HG03571 (cell line): ENCODE data around the gene NPAS3.

Experiments used
- ATAC-seq: cut with Tn5 transposase; IDR thresholded peaks from one replicate; pipeline ENCODE4 v1.9.1; 2021; ENCODE audit not compliant: unreplicated experiment

NPAS3 gene

DNA sequence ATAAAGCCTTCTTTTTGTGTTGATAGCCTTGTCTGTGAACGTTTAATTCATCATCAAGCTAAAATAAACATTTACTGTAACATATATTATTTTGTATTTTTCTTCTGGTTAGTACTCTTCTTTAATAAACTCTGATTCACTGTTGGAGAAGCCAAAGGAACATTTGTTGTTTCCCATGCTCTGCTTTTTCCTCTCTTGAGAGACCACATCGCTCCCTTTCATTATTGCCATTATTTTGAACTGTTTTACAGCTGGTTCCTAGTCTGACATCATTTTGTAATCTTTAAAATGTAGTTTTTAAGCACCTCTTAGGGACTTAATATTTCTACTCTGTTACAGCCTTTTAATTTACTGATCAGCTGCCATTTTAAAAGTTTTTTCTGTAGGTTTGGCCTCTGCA lies 301.8 kb downstream of the NPAS3 start:
- ATAC-seq = no peak

DNA sequence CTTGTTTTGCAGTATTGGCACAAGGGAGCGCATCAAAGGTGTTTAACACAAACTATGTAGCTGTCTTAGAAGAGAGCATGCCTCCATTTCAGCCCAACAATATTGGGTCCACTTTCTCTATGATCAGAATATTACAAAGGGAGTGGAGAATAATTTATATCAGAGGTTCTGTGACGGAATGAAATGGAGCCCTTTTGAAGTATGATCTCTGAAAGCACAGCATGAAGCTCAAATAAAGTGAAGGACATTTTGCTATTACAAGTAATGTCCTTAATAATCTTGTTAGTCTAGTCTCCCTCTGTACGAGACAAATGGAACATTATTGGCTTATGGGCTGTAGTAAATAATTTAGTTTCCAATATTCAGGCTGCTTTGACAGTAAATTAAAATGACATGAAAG lies 302.7 kb downstream of the NPAS3 start:
- no peak for ATAC-seq

DNA sequence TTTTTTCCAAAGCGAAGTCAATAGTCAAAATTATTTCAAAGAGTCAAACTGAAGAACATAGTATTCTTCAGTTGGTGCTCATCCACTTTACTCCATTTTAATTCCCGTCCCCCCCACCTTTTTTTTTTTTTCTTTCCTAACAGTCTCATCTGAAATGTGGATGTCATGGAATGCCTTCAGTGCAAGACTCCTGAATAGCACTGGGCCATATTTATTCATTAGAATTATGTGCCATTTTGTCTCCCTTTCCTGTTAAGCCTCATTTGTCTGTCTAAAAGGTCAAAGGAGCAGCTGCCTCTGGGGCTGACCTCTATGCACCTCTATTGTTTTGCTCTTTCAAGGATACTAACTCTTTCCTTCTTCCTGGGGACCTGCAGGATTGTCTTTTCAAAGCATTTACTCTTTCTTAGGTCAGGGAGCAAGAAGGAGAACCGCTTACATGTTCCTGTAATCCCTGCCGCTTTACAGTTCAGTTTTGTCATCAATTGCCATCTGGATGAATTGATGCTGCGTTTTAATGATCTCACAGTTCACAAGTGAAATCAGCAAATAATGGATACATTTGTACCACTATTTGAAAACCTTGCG lies 310.6 kb downstream of the NPAS3 start:
- no peak for ATAC-seq

DNA sequence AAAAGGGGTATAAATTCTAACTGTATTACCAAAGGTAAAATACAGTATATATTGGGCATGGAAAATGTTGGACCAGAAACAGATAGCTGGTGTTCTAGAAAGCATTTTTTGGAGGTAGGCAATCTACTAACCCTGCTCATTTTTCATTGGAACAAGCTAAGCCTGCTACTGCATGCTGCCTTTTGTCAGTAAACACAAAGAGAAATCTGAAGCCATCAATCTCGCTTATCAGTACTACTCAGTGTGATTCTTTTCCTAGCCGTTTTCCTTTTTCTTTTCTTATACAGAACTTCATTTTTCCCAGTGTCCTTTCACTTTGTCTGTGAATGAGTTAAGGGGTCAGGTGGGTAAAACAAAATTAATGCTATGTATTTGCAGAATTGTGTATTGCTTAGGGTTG lies 312.3 kb downstream of the NPAS3 start:
- no peak for ATAC-seq

DNA sequence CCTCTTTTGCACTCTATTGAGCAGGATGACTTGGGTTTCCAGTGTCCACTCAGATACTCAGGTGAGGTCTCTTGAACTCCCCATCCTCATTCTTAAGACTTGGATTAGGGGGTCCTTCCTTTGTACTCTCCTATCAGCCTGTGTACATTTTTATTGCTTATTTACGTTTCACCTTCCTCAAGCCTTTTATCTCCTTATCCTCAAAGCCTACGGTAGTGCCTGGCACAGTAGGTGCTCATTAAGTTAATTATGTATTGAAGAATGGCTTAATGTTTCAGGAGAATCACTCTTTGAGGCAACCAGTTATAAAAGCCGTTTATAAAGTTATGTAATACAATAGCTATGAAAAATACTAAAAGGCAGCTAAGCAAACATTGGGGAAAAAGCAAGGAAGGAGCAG lies 315.7 kb downstream of the NPAS3 start:
- ATAC-seq = no peak

DNA sequence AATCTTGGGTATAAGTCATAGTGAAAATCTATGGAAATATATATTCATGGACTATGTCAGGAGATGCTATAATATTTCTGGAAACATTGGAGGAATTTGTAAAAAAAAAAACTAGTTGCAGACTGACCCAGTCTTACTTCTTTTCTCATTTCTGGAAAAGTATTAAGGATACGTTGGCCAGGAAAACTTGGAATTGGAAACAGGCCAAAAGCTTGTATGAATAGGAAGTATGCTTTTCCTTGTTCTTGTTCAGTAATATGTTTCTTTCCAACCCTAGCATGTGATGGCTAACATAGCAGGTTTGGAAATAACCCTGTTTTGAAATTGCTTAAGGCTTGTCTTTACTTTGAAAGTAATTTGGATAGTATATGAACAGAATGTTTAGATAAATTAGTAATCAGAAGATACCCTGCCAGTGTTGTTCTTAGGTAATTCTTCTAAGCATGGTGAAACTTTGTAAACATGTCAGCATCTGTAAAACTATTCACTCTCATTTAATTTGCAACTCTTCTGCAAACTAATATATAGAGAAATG lies 316.2 kb downstream of the NPAS3 start:
- no peak for ATAC-seq

DNA sequence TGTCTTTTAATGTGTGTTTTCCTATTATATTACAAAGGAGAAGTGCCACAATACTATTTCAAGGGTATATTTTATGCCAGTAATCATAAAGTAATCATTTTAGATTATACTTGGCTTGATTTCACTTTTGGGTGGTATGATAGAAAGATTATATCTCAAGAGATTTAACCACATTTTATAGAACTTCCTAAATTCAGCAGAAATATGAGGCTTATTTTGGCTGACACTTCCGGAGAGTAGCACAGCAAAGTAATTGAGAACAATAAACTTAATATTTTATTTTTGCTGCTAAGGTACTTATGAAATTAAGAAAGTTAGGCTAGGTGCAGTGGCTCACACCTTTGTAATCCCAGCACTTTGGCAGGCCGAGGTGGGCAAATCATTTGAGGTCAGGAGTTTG lies 319.1 kb downstream of the NPAS3 start:
- ATAC-seq = no peak

DNA sequence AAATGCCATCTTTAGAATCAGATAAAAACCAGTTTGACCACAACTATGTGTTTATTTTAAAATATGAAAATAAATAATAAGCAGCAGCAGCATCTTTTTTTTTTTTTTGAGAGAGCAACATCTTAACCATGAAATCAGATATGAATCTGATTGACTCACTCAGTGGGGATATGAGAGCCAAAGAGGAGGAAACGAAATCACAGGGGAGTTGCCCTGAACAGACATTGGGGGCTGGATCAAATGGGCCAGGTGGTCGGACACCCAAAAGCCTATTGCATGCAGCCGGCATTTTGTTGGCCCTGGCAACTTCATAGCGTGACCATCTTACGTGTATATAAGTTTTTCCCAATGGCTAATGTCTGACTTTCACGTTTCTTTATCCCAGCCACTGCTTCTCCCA lies 321.1 kb downstream of the NPAS3 start:
- ATAC-seq = no peak

DNA sequence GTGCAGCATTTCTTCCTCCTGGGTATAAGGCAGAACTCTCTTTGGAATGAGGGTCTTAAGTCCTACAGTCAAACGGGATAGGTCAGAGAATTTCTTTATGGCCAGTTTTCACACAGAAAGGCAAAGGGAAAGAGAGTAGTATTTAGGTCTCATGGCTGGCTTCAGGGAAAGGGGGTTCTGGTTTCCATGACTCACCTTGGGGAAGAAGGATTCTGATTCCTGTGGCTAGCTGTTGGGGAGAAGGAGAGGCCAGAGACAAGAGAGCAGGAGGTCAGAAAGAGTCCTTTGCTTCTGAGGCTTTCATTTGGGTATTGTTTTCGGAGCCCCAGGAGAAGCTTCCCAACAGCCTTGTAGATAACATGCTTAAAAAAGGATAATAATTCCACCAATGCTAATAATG lies 332.5 kb downstream of the NPAS3 start:
- no peak for ATAC-seq

DNA sequence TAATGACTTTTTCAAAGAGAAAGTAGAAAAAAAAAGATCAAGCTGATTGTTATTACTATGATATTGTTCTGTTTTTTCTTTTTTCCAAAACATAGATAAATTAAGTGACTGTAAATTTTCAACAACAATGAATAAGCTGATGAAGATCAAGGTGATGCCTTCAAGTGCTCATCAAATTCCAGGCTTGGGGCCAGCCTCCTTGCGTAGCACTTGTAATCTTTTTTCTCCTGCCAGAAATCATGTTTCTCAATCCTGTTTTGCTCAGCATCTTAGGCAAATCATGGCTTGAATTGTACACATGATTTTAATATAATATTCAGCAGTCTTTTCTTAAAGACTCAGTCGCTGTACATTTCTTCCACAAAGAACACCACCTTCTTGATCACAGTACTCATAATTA lies 333.2 kb downstream of the NPAS3 start:
- no peak for ATAC-seq

DNA sequence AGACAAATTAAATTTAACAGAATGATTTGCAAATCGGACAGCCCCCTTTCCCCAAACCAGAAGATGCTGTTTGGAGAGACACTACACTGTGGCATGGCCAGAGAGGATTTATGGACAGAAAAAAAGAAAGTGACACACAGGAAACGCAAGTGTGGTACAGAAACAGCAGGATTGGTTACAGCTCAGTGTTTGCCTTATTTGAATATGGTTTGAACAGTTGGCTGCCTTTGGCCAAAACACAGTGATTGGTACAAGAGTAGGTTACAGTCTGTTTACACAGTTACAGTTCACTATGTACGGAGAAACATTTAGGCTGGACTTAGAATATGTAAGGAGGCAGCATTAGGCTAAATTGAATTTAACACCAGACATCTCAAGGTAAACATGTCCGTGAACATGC lies 335.3 kb downstream of the NPAS3 start:
- no peak for ATAC-seq

DNA sequence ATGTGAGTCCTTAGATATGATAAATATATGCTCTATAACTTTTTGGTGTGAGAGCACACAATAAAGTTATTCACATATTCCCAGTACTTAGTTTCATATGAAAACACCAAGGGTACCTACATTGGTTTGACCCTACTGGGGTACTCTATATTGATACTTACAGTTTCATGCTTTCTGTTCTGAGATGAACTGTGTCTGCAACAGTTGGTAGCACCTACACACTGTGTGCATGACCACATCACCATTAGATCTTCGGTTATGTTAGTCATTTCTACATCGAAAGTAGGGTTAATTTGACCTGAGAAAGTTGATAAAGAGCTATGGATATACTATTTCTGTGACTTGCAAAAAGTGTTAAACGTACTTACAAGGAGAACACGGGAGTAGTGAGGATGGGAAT lies 337.2 kb downstream of the NPAS3 start:
- no peak for ATAC-seq

DNA sequence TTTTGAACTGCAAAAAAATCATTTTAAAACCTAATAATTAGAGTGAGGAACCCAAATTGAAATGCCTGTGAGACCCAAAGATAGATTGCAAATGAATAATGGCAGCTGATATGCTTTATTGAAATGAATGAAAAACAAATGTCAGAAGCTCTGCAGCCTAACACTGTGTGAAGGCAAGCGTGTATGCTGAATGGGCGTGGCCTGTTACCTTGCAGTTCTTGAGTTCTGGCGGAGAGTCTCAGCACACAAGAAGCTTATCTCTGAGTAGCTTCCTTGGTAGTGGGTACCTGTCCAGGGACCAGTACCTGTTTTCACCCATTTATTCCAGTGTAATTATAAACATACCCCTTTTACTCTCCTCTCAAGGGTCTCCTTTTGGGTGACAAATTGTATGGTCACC lies 341.2 kb downstream of the NPAS3 start:
- ATAC-seq = no peak

DNA sequence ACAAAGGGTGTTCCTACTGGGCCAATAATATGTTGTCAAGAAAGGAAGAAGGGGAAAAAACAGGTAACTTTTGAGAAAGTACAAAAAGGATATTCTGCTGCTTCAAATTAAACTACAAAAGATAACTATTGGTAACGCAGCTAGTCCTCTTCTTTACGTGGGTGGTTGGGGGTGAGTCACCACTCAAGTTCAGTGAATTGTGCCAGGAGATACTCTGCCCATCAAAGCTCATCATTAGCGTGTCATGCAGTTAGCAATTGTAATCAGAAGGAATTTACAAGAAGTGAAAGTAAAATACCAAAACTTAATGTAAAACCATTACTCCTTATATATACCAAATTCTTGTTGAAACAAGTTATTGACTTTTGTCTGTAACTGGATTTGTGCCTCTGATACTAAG lies 342.0 kb downstream of the NPAS3 start:
- no peak for ATAC-seq

DNA sequence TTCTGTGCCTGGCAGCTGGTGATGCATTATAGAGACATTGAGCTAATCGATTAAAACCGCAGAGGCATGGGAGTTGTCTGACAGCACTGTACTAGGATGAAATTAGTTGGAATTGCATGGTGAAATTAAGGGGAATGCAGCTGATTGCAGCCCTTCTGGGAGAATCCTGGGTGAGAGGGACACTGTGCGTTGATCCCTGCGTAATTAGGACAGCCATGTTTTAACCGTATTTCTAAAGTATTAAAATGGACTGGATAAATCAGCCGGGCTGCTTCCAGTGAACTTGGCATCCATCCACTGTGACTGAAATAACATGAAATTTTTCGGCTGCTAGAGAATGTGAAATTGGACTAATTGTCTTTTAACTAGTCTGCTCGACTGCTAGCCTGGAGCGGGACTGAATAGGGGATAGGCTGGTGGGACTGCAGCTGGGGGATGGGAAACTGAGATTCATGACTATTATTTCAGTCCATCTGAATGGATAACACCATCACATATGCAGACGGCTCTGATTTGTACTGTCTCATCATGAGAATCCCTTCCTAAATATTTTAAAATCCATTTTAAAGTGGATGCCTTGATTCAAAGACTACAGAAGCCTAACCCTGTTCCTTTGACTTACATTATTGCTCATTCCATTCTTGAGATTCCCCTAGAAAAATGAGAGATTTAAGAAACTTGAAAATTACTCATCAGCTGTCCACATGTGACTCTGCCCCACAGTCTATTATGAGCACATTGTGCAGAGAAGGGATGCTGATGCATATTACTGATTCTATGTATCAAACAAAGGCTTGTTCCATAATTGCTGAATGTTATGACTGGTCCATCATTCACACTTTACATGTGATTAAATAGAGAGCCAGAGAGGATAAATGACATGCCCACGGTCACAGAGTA lies 343.9 kb downstream of the NPAS3 start:
- ATAC-seq = no peak

DNA sequence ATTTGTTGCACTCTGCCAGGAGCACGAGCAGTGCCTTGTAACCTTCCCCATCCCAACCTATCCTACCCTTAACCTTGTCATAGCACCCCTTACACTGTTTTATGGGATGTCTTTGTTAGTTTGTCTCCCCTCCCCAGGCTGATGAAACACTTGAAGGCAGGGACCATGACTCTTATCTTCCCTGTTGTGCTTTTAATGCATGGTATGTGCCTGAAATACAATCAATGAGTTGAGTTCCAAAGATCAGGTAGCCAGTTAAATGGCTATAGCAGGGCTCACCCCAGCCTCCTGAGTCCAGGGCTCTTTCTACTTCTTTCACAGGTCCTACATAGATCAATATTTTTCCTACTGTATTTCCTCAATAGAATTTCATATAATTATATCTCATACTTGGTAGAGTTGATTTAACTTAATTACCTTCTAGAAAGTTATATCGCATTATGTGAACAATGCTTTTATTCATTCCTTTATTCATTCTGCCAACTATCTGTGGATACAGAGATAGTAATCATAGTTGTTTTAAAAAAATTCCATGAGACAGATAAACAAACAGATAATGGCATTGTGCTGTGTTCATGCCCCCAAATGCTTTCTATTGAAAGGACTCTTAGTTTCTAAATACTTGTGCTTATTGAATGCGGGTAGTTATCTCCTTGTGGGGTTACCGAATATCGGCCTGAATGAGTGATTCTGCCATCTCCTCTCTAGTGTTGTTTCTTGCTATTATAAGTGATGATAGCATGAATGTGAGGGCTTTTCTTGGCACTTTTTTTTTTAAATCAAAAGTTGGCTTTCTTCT lies 347.4 kb downstream of the NPAS3 start:
- no peak for ATAC-seq

DNA sequence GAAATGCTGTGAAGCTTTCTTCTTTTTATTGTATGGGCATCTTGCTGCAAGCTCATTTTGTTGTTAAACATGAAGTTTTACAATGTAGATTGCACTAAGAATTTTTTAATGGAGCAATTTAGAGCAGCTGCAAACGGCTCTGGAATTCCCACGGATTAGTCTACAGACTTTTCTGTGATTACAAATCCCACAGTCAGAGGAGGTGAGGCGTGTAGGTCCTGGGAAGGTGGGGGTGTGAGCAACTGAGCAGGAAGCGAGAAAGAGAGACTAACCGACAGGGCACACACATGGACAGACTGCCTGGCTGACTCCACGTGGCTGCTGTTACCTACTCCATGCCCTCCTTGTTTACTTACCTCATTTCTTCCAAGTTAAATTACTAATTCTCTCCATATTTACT lies 348.5 kb downstream of the NPAS3 start:
- no peak for ATAC-seq

DNA sequence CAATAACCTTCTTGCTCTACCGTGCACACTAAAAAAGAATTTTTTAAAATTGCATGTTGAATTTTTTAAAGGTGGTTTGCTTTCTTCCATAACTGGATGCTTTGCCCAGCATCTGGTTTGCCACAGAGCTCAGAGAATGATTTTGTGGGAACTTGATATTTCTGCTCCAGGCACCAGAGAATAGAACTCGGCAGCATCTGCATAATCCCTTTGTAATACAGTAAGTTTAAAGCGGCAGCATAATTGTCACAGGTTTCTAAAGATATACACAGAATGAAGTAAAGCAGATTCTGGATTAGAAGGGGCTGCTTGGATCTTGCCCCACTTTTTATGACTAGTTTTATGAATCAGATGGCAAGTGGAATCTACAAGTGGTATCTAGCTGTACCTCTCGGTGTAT lies 352.0 kb downstream of the NPAS3 start:
- no peak for ATAC-seq

DNA sequence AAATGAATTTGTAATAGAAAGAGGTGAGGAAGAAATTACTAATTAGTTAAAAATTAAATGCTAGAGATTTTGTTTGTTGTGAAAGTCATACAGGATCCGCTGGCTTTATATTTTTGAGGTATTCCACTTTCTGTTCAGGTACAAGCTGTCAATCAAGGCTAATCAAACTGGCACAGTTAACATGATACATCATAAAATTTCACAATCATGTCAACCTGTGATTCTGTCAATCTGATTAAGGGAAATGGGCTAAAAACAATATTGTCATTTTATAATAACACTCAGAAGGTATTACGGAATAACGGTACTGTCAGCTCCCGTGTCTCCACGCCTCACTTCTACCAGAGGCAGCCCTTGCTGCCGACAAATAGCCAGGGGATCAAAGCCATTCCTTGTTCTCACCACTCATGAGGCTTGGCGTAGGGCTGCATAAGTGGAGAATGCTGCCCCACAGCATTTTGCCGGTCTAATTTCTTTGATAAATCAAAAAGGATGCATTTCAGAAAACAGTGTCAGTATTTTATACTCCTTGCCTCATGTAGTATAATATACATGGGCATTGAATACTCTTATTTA lies 352.9 kb downstream of the NPAS3 start:
- no peak for ATAC-seq

DNA sequence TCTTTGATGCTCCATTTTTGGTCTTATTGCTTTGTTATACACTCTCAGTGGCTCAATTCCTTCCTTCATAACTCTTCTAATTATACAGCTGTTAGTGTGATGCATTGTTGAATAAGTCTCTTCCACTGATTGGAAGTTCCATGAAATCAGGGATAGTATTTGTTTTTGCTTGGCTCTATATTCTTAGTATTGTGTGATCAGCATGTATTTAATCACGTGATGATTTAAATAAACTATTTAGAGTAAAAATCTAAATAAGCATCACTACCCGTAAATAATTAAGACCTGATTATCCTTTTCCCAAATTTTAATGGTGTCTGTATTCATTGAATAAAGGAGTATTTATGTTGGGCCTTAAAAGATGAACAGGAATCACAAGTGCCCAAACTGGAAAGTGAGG lies 355.7 kb downstream of the NPAS3 start:
- no peak for ATAC-seq

DNA sequence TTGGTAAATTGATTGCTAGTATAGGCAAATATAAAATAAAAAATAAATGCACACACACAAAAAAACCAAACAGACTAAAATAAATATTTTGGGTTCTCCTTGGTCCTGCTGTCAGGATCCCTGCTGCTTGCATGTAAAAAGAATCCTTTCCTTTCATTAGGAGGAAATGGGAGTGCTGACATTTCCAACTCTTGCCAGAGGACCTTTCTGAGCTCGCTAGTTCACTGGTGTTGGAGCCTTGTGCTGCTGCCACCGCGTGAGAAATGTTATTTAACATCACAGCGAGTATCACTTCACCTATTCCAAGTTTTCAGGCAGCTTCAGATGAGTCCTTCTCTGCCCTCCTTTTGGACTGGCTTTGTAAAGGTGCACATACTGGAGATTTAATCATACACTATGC lies 358.9 kb downstream of the NPAS3 start:
- no peak for ATAC-seq
